ENCODE results near the gene PLCG2.
A peak's percentile ranks its signal among the peaks of the same experiment; 100 is the strongest.

PLCG2 gene

GRCh38 chr16:81817296-81817695, 38.2 kb downstream of the PLCG2 start:
- no peak for TF ChIP-seq CTCF (IDR thresholded peaks at IDR 0.05; ENCODE audit: low read depth, low read length)
- H3K4me3 ChIP-seq (ENCODE audit: low read depth, low read length), result no peak overlapping the region
- DNase-seq (ENCODE audit: low read depth, low spot score), result no peak
- in situ Hi-C loops (cut with HindIII; ENCODE audit: low sequenced_read_pairs), result no loop called here

DNA sequence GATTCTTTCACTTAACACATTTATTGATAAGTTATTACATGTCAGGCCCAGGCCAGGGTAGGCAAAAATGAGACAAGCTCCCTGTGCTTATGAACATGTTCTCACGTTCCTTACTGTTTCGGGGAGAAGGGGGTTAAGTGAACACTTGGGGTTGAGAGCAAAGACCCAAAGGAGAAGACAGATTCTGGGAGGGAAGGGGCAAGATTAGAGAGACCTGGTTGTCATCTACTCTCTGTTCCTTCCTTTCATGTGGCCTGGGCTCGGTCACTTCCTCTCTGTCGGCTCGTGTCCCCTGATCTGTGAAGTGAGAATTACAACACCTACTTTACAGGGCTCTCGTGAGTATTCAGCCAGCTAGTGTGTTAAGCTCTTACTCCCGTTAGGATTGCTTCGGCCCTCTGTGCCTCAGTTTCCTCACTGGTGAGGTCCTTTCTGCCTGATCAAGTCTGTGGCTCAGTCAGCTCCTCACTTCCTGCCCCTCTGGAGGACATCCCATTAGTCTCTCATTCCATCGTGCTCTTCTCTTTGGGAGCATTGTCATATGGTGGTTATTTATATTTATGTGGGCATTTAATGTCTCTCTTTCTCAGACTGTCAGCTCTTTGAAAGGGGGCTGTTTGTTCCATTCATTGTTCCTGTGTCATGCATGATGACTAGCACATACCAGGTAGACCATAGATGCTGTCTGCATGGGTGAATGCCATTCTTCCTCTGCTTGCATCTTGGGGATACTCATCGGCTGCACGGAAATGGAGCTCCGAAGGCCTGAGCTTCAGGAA, 38.9 kb downstream of the PLCG2 start:
- no peak for TF ChIP-seq CTCF (IDR thresholded peaks at IDR 0.05; ENCODE audit: low read depth, low read length)
- in situ Hi-C loops (cut with HindIII; ENCODE audit: low sequenced_read_pairs), result no loop called here
- DNase-seq (ENCODE audit: low read depth, low spot score), result no peak
- H3K4me3 ChIP-seq (ENCODE audit: low read depth, low read length), result no peak overlapping the region

GRCh38 chr16:81818568-81818896, 39.4 kb downstream of the PLCG2 start:
- TF ChIP-seq CTCF (IDR thresholded peaks at IDR 0.05; ENCODE audit: low read depth, low read length), result no peak
- in situ Hi-C loops (cut with HindIII; ENCODE audit: low sequenced_read_pairs), result no loop called here
- no peak for DNase-seq (ENCODE audit: low read depth, low spot score)
- no peak overlapping the region for H3K4me3 ChIP-seq (ENCODE audit: low read depth, low read length)

- in situ Hi-C loops (cut with HindIII; ENCODE audit: low sequenced_read_pairs), result no loop called here
- TF ChIP-seq CTCF (IDR thresholded peaks at IDR 0.05; ENCODE audit: low read depth, low read length), result no peak
- H3K4me3 ChIP-seq (ENCODE audit: low read depth, low read length), result no peak overlapping the region
- no peak for DNase-seq (ENCODE audit: low read depth, low spot score)
These were observed 39.8 kb downstream of the PLCG2 start for GRCh38 chr16:81818905-81819304.

- in situ Hi-C loops (cut with HindIII; ENCODE audit: low sequenced_read_pairs), result no loop called here
- DNase-seq (ENCODE audit: low read depth, low spot score), result peak; percentile 17
- no peak for TF ChIP-seq CTCF (IDR thresholded peaks at IDR 0.05; ENCODE audit: low read depth, low read length)
- no peak overlapping the region for H3K4me3 ChIP-seq (ENCODE audit: low read depth, low read length)
These were observed 42.5 kb downstream of the PLCG2 start for GRCh38 chr16:81821436-81822128.

- TF ChIP-seq CTCF (IDR thresholded peaks at IDR 0.05; ENCODE audit: low read depth, low read length), result no peak
- no peak for DNase-seq (ENCODE audit: low read depth, low spot score)
- H3K4me3 ChIP-seq (ENCODE audit: low read depth, low read length), result no peak overlapping the region
- in situ Hi-C loops (cut with HindIII; ENCODE audit: low sequenced_read_pairs), result no loop called here
These were observed 44.0 kb downstream of the PLCG2 start for GRCh38 chr16:81823111-81823510.

Measured in astrocyte of the spinal cord (primary cell).